AG10803 (cell line): Measurements from ENCODE around the gene MAPK8IP3.

Experiments used
- DNase-seq: peaks from one replicate; pipeline ENCODE4 v3.0.0; 2010; ENCODE audit warnings: low read depth
- H3K4me3 ChIP-seq: 2 replicates; pipeline ENCODE4 v1.5.1; 2011; ENCODE audit warnings: mild to moderate bottlenecking, low read length, control low read depth
- CTCF ChIP-seq: conservative IDR thresholded peaks from 2 replicates; pipeline ENCODE4 v1.5.1; 2011; ENCODE audit warnings: mild to moderate bottlenecking, low read length, control low read depth, inconsistent platforms

MAPK8IP3 gene

GRCh38 chr16:1785846-1786170 is 79.8 kb downstream of the MAPK8IP3 start:
- no peak for DNase-seq
- no peak for TF ChIP-seq CTCF
- H3K4me3 ChIP-seq, result no peak overlapping the region

- TF ChIP-seq CTCF, result no peak
- no peak for DNase-seq
- H3K4me3 ChIP-seq, result no peak overlapping the region
Measured at GRCh38 chr16:1786242-1787055, 80.5 kb downstream of the MAPK8IP3 start.

- TF ChIP-seq CTCF, result no peak
- no peak for DNase-seq
- no peak overlapping the region for H3K4me3 ChIP-seq
Measured at GRCh38 chr16:1787056-1787321, 81.0 kb downstream of the MAPK8IP3 start.

- no peak for DNase-seq
- TF ChIP-seq CTCF, result no peak
- H3K4me3 ChIP-seq, result no peak overlapping the region
Measured at GRCh38 chr16:1787322-1788094, 81.5 kb downstream of the MAPK8IP3 start.

GRCh38 chr16:1788095-1788707 is 82.2 kb downstream of the MAPK8IP3 start:
- H3K4me3 ChIP-seq, result no peak overlapping the region
- no peak for DNase-seq
- no peak for TF ChIP-seq CTCF

GRCh38 chr16:1788708-1789100 is 82.7 kb downstream of the MAPK8IP3 start:
- no peak for TF ChIP-seq CTCF
- no peak for DNase-seq

GRCh38 chr16:1789643-1790045 is 83.6 kb downstream of the MAPK8IP3 start:
- no peak overlapping the region for H3K4me3 ChIP-seq
- no peak for TF ChIP-seq CTCF
- no peak for DNase-seq

More at GRCh38 chr16:1788708-1789100, 82.7 kb downstream of the MAPK8IP3 start:
- H3K4me3 ChIP-seq, result no peak overlapping the region
